SH-SY5Y (cell line): Measurements from ENCODE around the gene VIT.

Source experiments
- GATA2 ChIP-seq: IDR thresholded peaks from 2 replicates; pipeline ENCODE4 v1.6.1; 2011; ENCODE audit warnings: mild to moderate bottlenecking, low read depth, low read length
- GATA3 ChIP-seq: IDR thresholded peaks from 2 replicates; pipeline ENCODE4 v1.6.1; 2011; ENCODE audit warnings: low read depth, mild to moderate bottlenecking, low read length, moderate library complexity

The VIT gene

GRCh38 chr2:36861896-36862295 is 165.4 kb downstream of the VIT start:
- TF ChIP-seq GATA2 (no peak), GATA3 (no peak)
